H1 (cell line): Measurements from ENCODE around the gene FKBP5. TPM values are rescaled to one million over a fixed set of nuclear protein-coding genes. Genes with fewer than 3 reads are reported as not detected.

ENCODE experiments used
- BACH1 ChIP-seq: IDR thresholded peaks from 2 replicates; pipeline ENCODE4 v1.6.1; 2012; ENCODE audit warnings: low read length, improper control_type of control experiment
- CHD1 ChIP-seq: IDR thresholded peaks from 2 replicates; pipeline ENCODE4 v1.6.1; 2012; ENCODE audit warnings: low read depth, low read length, improper control_type of control experiment
- CHD2 ChIP-seq: IDR thresholded peaks from 2 replicates; pipeline ENCODE4 v1.6.1; 2012; ENCODE audit warnings: low read length, improper control_type of control experiment
- GABPA ChIP-seq: IDR thresholded peaks from 2 replicates; pipeline ENCODE4 v1.6.1; 2011; ENCODE audit warnings: mild to moderate bottlenecking, low read length, moderate library complexity, borderline replicate concordance; ENCODE audit not compliant: insufficient read depth
- KDM4A ChIP-seq: IDR thresholded peaks from one replicate; pipeline ENCODE4 v1.7.1; 2012; ENCODE audit warnings: low read depth, mild to moderate bottlenecking, moderate library complexity, low read length, inconsistent platforms; ENCODE audit not compliant: severe bottlenecking
- SIRT6 ChIP-seq: IDR thresholded peaks from one replicate; pipeline ENCODE4 v1.7.1; 2012; ENCODE audit warnings: low read length, inconsistent platforms
- TEAD4 ChIP-seq: IDR thresholded peaks from 2 replicates; pipeline ENCODE4 v1.6.1; 2012; ENCODE audit warnings: low read depth, low read length, inconsistent platforms, mixed read lengths
- YY1 ChIP-seq: IDR thresholded peaks from 2 replicates; pipeline ENCODE4 v1.6.1; 2011; ENCODE audit warnings: low read depth, mild to moderate bottlenecking, low read length
- polyA plus RNA-seq, 7 experiments: library from polyadenylated mRNA; depleted of rRNA in 3 of 7; stranded (reverse) in 5 of 7; unstranded in 2 of 7; fragments of >200 nt in 5 of 7; fragments of 200-250 nt in 2 of 7; gene quantifications; 1 replicate in 5 of 7; 2 replicates in 1 of 7; 4 replicates in 1 of 7; pipeline versions ENCODE4 v1.2.1 to v1.2.3, GENCODE V29; 2011 to 2013; ENCODE audit warnings: missing spikeins in 2 of 7, mixed read lengths in 2 of 7
- total RNA-seq: library from RNA; stranded (reverse); fragmentation: NEBNext Ultra II Directional; extraction: Animal tissue kit (Norgen Biotek cat#: 25700); gene quantifications from 2 replicates; pipeline ENCODE4 v1.2.1, GENCODE V29; 2021
- TF ChIP-seq, protein P1 (sequence below): fragments of 300-600 bp; sonication (generic); IDR thresholded peaks from 2 replicates; pipeline ENCODE4 v1.7.1; 2012; ENCODE audit warnings: low read length, moderate library complexity, mild to moderate bottlenecking, inconsistent platforms; ENCODE audit not compliant: insufficient replicate concordance

The FKBP5 gene
- total and polyA plus RNA-seq, 2 of the 8 experiments (the other 6 are each of a cell fraction or from before 2014, with no cell fraction given) = 14.3 to 40.4 TPM

DNA sequence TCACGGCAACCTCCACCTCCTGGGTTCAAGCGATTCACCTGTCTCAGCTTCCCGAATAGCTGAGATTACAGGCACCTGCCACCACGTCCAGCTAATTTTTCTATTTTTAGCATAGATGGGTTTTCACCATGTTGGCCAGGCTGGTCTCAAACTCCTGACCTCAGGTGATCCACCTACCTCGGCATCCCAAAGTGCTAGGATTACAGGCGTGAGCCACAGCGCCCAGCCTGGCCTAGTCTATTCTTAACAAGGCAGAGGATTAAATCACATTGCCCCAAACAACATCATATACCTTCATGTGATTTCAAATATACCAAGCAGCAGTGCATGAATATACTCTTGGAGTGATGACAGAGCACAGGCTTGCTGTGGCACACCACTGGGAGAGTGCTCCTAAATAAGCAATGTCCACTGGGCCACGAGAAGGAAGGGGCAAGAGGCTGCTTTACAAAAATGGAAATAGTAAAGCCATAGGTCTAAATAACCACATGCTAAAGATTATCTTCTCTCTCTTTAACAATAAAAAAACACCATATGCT is 99.4 kb downstream of the FKBP5 start (continued):
- TF ChIP-seq, protein P1, sequence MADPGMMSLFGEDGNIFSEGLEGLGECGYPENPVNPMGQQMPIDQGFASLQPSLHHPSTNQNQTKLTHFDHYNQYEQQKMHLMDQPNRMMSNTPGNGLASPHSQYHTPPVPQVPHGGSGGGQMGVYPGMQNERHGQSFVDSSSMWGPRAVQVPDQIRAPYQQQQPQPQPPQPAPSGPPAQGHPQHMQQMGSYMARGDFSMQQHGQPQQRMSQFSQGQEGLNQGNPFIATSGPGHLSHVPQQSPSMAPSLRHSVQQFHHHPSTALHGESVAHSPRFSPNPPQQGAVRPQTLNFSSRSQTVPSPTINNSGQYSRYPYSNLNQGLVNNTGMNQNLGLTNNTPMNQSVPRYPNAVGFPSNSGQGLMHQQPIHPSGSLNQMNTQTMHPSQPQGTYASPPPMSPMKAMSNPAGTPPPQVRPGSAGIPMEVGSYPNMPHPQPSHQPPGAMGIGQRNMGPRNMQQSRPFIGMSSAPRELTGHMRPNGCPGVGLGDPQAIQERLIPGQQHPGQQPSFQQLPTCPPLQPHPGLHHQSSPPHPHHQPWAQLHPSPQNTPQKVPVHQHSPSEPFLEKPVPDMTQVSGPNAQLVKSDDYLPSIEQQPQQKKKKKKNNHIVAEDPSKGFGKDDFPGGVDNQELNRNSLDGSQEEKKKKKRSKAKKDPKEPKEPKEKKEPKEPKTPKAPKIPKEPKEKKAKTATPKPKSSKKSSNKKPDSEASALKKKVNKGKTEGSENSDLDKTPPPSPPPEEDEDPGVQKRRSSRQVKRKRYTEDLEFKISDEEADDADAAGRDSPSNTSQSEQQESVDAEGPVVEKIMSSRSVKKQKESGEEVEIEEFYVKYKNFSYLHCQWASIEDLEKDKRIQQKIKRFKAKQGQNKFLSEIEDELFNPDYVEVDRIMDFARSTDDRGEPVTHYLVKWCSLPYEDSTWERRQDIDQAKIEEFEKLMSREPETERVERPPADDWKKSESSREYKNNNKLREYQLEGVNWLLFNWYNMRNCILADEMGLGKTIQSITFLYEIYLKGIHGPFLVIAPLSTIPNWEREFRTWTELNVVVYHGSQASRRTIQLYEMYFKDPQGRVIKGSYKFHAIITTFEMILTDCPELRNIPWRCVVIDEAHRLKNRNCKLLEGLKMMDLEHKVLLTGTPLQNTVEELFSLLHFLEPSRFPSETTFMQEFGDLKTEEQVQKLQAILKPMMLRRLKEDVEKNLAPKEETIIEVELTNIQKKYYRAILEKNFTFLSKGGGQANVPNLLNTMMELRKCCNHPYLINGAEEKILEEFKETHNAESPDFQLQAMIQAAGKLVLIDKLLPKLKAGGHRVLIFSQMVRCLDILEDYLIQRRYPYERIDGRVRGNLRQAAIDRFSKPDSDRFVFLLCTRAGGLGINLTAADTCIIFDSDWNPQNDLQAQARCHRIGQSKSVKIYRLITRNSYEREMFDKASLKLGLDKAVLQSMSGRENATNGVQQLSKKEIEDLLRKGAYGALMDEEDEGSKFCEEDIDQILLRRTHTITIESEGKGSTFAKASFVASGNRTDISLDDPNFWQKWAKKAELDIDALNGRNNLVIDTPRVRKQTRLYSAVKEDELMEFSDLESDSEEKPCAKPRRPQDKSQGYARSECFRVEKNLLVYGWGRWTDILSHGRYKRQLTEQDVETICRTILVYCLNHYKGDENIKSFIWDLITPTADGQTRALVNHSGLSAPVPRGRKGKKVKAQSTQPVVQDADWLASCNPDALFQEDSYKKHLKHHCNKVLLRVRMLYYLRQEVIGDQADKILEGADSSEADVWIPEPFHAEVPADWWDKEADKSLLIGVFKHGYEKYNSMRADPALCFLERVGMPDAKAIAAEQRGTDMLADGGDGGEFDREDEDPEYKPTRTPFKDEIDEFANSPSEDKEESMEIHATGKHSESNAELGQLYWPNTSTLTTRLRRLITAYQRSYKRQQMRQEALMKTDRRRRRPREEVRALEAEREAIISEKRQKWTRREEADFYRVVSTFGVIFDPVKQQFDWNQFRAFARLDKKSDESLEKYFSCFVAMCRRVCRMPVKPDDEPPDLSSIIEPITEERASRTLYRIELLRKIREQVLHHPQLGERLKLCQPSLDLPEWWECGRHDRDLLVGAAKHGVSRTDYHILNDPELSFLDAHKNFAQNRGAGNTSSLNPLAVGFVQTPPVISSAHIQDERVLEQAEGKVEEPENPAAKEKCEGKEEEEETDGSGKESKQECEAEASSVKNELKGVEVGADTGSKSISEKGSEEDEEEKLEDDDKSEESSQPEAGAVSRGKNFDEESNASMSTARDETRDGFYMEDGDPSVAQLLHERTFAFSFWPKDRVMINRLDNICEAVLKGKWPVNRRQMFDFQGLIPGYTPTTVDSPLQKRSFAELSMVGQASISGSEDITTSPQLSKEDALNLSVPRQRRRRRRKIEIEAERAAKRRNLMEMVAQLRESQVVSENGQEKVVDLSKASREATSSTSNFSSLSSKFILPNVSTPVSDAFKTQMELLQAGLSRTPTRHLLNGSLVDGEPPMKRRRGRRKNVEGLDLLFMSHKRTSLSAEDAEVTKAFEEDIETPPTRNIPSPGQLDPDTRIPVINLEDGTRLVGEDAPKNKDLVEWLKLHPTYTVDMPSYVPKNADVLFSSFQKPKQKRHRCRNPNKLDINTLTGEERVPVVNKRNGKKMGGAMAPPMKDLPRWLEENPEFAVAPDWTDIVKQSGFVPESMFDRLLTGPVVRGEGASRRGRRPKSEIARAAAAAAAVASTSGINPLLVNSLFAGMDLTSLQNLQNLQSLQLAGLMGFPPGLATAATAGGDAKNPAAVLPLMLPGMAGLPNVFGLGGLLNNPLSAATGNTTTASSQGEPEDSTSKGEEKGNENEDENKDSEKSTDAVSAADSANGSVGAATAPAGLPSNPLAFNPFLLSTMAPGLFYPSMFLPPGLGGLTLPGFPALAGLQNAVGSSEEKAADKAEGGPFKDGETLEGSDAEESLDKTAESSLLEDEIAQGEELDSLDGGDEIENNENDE = no peak
- TF ChIP-seq BACH1 (no peak), CHD2 (no peak), CHD1 (no peak), YY1 (no peak), KDM4A (no peak), SIRT6 (no peak), GABPA (no peak), TEAD4 (no peak)
